SH-SY5Y (cell line): ENCODE results near the gene LIF.

Experiments
- GATA2 ChIP-seq: IDR thresholded peaks from 2 replicates; pipeline ENCODE4 v1.6.1; 2011; ENCODE audit warnings: mild to moderate bottlenecking, low read depth, low read length
- GATA3 ChIP-seq: IDR thresholded peaks from 2 replicates; pipeline ENCODE4 v1.6.1; 2011; ENCODE audit warnings: low read depth, mild to moderate bottlenecking, low read length, moderate library complexity

GRCh38 chr22:30280505-30280904, 33.9 kb upstream of the LIF start:
- no peak for TF ChIP-seq GATA2
- TF ChIP-seq GATA3 = no peak
